ENCODE data around the gene TTLL12. TPM values are rescaled to one million over a fixed set of nuclear protein-coding genes. Genes with fewer than 3 reads are reported as not detected.

TTLL12 gene
- total RNA-seq, 4 donors from 2014 or later = 109 to 211 (median 122) TPM

DNA sequence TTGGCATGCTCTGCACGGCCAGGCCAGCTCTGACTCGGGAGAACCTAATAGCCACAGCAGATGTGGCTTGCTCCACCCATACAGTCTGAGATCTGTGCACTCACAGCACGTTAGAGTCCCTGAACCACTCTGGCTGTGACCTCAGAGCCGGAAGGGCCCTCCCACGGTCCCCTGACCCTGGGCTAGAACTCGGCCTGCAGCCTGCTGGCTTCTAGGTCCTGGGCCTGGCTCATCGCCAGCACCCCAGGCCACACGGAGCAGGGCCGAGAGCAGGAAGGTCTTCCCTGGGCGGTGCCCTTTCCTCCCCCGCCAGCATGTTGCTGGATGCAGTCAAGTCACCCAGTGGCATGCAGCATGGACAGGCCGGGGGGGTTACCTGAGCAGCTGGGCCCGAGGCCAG is 35.3 kb upstream of the TTLL12 start:
- Histone ChIP-seq H3K36me3 (no peaks in the 10 kb centered on the region), H3K4me3 (no peak overlapping the region), H3K9me3 (no peaks in the 10 kb centered on the region), H3K27ac (no peak overlapping the region), H3K4me1 (peaks cover 0 to 20% (median 0%) of the 10 kb centered on the region in 3 donors), H3K27me3 (peaks cover 0 to 8% (median 0%) of the 10 kb centered on the region in 4 donors)
- DNase-seq = no peak
- intact Hi-C loops (cut with DNase I) = no loop called here
- WGBS, 2 donors = 50% methylated on average over 6 of the region's 13 CpGs; no CpG with 5 or more reads in 1 of the 2 donors
- TF ChIP-seq, protein P1, sequence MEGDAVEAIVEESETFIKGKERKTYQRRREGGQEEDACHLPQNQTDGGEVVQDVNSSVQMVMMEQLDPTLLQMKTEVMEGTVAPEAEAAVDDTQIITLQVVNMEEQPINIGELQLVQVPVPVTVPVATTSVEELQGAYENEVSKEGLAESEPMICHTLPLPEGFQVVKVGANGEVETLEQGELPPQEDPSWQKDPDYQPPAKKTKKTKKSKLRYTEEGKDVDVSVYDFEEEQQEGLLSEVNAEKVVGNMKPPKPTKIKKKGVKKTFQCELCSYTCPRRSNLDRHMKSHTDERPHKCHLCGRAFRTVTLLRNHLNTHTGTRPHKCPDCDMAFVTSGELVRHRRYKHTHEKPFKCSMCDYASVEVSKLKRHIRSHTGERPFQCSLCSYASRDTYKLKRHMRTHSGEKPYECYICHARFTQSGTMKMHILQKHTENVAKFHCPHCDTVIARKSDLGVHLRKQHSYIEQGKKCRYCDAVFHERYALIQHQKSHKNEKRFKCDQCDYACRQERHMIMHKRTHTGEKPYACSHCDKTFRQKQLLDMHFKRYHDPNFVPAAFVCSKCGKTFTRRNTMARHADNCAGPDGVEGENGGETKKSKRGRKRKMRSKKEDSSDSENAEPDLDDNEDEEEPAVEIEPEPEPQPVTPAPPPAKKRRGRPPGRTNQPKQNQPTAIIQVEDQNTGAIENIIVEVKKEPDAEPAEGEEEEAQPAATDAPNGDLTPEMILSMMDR (IDR thresholded peaks at IDR 0.05) = no peak
- TF ChIP-seq POLR2A (IDR thresholded peaks at IDR 0.05) = no peak

DNA sequence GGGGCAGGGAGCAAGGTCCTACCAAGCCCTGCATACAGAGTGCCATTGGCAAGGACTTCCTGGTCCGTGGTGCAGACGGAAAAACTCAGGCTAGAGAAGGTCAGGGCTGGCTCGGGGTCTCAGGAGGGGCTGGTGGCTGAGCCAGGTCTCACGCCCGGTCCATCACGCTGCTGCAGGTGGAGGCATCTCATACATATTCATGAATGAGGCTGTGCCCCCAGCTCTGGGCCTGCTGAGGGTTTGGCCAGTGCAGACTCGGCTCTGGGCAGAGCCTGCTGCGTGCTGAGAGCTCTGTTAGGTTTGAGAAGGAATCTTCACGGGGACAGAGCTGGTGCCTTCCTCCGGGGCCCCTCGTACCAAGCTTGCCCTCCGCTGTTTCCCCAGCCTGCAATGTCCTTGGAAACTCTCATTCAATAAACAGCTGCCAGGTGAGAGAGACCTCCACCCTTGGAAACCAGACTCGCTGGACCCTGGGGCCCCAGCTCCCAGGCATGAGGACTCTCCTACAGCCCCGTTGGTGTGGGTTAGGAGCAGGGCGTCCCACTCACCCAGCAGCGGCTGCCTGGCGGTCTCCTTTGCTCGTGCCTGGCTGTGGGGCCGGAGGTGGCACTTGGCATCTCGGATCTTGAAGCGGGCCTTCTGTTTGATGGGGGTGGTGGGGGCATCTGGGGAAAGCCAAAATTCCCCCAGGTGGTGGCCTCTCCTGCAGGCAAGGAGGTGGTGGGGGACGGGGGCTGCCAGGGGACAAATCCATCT is 33.9 kb upstream of the TTLL12 start:
- no peaks in the 10 kb centered on the region for H3K36me3 ChIP-seq
- H3K9me3 ChIP-seq = no peaks in the 10 kb centered on the region
- no peak overlapping the region for H3K27ac ChIP-seq
- DNase-seq = no peak
- no peak overlapping the region for H3K4me3 ChIP-seq
- peaks cover 0 to 10% (median 0%) of the 10 kb centered on the region in 4 donors for H3K27me3 ChIP-seq
- TF ChIP-seq POLR2A (IDR thresholded peaks at IDR 0.05) = no peak
- TF ChIP-seq, protein P1 (IDR thresholded peaks at IDR 0.05) = no peak
- H3K4me1 ChIP-seq = peaks cover 0 to 9% (median 0%) of the 10 kb centered on the region in 3 donors
- WGBS, 2 donors = 80 to 83% methylated on average over 6 to 9 of the region's 22 CpGs
- intact Hi-C loops (cut with DNase I) = no loop called here

DNA sequence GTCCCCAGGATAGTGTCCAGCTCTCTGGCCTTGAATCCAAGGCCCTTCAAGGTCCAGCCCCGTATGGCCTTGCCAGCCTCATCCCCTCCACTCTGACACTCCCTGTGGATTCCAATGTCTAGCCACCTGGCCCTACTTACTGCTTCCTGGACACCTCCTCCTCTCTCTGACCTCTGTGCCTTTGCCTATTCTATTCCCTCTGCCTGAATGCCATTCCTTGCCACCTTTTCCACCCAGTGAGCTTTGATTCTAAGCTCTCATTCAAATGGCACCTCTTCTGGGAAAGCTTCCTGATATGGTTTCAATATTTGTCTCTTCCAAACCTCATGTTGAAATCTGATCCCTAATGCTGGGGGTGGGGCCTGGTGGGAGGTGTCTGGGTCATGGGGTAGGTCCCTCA is 31.9 kb upstream of the TTLL12 start:
- WGBS, 2 donors = 70 to 76% methylated on average over 1 of the region's 1 CpG
- Histone ChIP-seq H3K4me1 (peaks cover 0 to 9% (median 0%) of the 10 kb centered on the region in 3 donors), H3K27me3 (peaks cover 0 to 10% (median 0%) of the 10 kb centered on the region in 4 donors), H3K36me3 (no peaks in the 10 kb centered on the region), H3K4me3 (no peak overlapping the region), H3K27ac (no peak overlapping the region), H3K9me3 (no peaks in the 10 kb centered on the region)
- no peak for DNase-seq
- intact Hi-C loops (cut with DNase I) = no loop called here
- no peak for TF ChIP-seq POLR2A (IDR thresholded peaks at IDR 0.05)

DNA sequence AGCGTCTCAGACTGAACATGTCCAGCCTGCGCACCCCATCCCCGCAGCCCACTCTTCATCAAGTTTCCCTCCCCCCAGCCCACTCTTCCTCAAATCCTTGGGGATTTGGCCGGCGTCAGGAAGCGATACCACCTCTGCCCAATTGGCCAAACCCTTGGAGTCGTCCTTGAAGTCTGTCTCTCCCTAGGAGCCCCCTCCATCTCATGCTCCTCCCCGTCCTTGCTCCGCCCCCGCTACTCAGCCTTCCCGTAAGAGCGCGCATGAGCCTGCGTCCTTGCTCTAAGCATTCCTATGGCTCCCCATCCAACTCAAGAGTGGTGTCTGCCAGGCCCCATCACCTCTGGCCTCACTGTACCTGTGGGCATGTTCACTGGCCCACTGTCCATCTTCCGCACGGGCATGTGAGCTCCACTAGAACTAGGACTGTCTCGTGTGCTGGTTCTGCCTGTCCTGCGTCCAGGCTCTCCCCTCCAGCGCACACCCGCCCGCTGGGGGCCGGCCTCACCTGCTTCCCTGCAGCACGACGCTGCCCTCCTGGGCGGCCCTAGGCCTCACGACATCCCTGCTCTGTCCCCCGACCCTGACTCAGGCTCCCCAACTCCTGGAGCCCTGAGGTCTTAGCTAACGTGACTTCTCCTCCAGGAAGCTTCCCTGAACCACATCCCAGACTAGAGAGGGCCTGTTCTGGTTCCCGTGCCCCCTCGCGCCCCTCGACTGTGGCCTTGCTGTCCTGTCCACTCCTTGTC is 30.5 kb upstream of the TTLL12 start:
- no peak overlapping the region for H3K4me3 ChIP-seq
- peaks cover 0 to 5% (median 3%) of the 10 kb centered on the region in 3 donors for H3K4me1 ChIP-seq
- H3K27ac ChIP-seq = no peak overlapping the region
- TF ChIP-seq, protein P1 (IDR thresholded peaks at IDR 0.05) = no peak
- no peak for TF ChIP-seq POLR2A (IDR thresholded peaks at IDR 0.05)
- 68 to 78% methylated on average over 13 to 31 of the region's 32 CpGs for WGBS, 2 donors
- no peaks in the 10 kb centered on the region for H3K36me3 ChIP-seq
- H3K27me3 ChIP-seq = peaks cover 0 to 10% (median 0%) of the 10 kb centered on the region in 4 donors
- intact Hi-C loops (cut with DNase I) = no loop called here
- no peak for DNase-seq
- H3K9me3 ChIP-seq = no peaks in the 10 kb centered on the region

DNA sequence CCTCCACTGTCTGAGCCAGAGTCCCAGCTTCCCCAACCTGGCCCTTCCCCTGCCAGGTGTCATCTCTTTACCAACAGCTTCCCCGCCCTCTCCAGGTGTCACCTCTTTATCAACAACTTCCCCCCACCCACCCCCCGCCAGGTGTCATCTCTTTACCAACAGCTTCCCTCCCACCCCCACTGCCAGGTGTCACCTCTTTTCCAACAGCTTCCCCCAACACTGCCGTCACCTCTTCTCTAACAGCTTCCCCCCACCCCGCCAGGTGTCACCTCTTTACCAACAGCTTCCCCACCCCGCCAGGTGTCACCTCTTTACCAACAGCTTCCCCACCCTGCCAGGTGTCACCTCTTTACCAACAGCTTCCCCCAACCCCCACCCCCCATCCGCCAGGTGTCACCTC is 29.8 kb upstream of the TTLL12 start:
- TF ChIP-seq, protein P1 (IDR thresholded peaks at IDR 0.05) = no peak
- no peak for TF ChIP-seq POLR2A (IDR thresholded peaks at IDR 0.05)
- Histone ChIP-seq H3K36me3 (no peaks in the 10 kb centered on the region), H3K9me3 (no peaks in the 10 kb centered on the region), H3K4me1 (peaks cover 0 to 3% (median 0%) of the 10 kb centered on the region in 3 donors), H3K27me3 (peaks cover 0 to 10% (median 0%) of the 10 kb centered on the region in 4 donors), H3K27ac (no peak overlapping the region), H3K4me3 (no peak overlapping the region)
- intact Hi-C loops (cut with DNase I) = no loop called here
- no peak for DNase-seq
- 79 to 86% methylated on average over 5 of the region's 6 CpGs for WGBS, 2 donors

All from esophagus squamous epithelium (tissue), 5 donors.